CD8-positive, alpha-beta memory T cell (primary cell): Measurements from ENCODE around the gene TMEM41A. TPM values are rescaled to one million over a fixed set of nuclear protein-coding genes. Genes with fewer than 3 reads are reported as not detected.
A peak's percentile ranks its signal among the peaks of the same experiment; 100 is the strongest.

ENCODE experiments used
- CTCF ChIA-PET: fragments of 350-600 bp; sonication (Branson Sonifier 250); formaldehyde crosslinking; loops from one replicate; lab custom pipeline; 2021; ENCODE audit warnings: antibody characterized with exemption; lab: Charles Lee
- POLR2A ChIA-PET: fragments of 350-600 bp; sonication (Branson Sonifier 250); formaldehyde crosslinking; loops from one replicate; lab custom pipeline; 2021; ENCODE audit warnings: antibody characterized with exemption; lab: Charles Lee
- DNase-seq, 5 donors: peaks; one replicate each; pipeline versions ENCODE4 v3.0.0 to v3.0.0-alpha.2; 2020 to 2022; ENCODE audit warnings: mixed read lengths in 1 of 5
- H3K27ac ChIP-seq: one replicate; pipeline ENCODE4 v1.7.0; 2013; ENCODE audit warnings: low read depth, mild to moderate bottlenecking, low read length, moderate library complexity
- H3K27me3 ChIP-seq: 2 replicates; pipeline ENCODE4 v1.7.0; 2013; ENCODE audit warnings: low read length, mild to moderate bottlenecking; ENCODE audit not compliant: insufficient read depth, poor library complexity, severe bottlenecking
- H3K36me3 ChIP-seq: 2 replicates; pipeline ENCODE4 v1.7.0; 2013; ENCODE audit warnings: mild to moderate bottlenecking, low read length, moderate library complexity; ENCODE audit not compliant: insufficient read depth
- H3K4me1 ChIP-seq: 2 replicates; pipeline ENCODE4 v1.7.0; 2013; ENCODE audit warnings: mild to moderate bottlenecking, low read length, moderate library complexity; ENCODE audit not compliant: insufficient read depth
- H3K4me3 ChIP-seq: 2 replicates; pipeline ENCODE4 v1.7.0; 2013; ENCODE audit warnings: mild to moderate bottlenecking, low read length
- H3K9me3 ChIP-seq: 2 replicates; pipeline ENCODE4 v1.7.0; 2013; ENCODE audit warnings: mild to moderate bottlenecking, low read length
- H3K27ac Mint-ChIP-seq, 8 donors: one replicate each; pipeline ENCODE4 v1.8.0; 2020 to 2021; ENCODE audit warnings: mixed read lengths in 8 of 8, mild to moderate bottlenecking in 6 of 8, inconsistent platforms in 3 of 8, moderate library complexity in 3 of 8
- H3K27me3 Mint-ChIP-seq, 2 donors: one replicate each; pipeline ENCODE4 v1.8.0; 2020 to 2021; ENCODE audit warnings: mixed read lengths in 2 of 2, mild to moderate bottlenecking in 1 of 2, moderate library complexity in 1 of 2
- H3K36me3 Mint-ChIP-seq, 3 donors: one replicate each; pipeline ENCODE4 v1.8.0; 2020 to 2021; ENCODE audit warnings: mixed read lengths in 3 of 3, inconsistent platforms in 1 of 3, mild to moderate bottlenecking in 1 of 3
- H3K4me1 Mint-ChIP-seq, 3 donors: one replicate each; pipeline ENCODE4 v1.8.0; 2020 to 2021; ENCODE audit warnings: mixed read lengths in 3 of 3, inconsistent platforms in 1 of 3, mild to moderate bottlenecking in 1 of 3
- H3K4me3 Mint-ChIP-seq, 7 donors: one replicate each; pipeline ENCODE4 v1.8.0; 2020 to 2021; ENCODE audit warnings: mixed read lengths in 7 of 7, mild to moderate bottlenecking in 6 of 7, moderate library complexity in 4 of 7, inconsistent platforms in 2 of 7
- H3K9me3 Mint-ChIP-seq, 5 donors: one replicate each; pipeline ENCODE4 v1.8.0; 2020 to 2022; ENCODE audit warnings: mixed read lengths in 5 of 5, mild to moderate bottlenecking in 3 of 5, moderate library complexity in 2 of 5, inconsistent platforms in 1 of 5
- polyA plus RNA-seq: library from polyadenylated mRNA; unstranded; fragments of 300-500 nt; fragmentation: Illumina TruSeq; gene quantifications from one replicate; pipeline ENCODE4 v1.2.3, GENCODE V29; 2021
- total RNA-seq, 2 experiments: library from RNA; stranded (reverse); gene quantifications; one replicate each; pipeline ENCODE4 v1.2.3, GENCODE V29; 2021

Gene TMEM41A
- total and polyA plus RNA-seq, 3 experiments from 2014 or later: 19.4 to 27.4 (median 19.7) TPM

- H3K36me3 ChIP-seq: no peaks in the 10 kb centered on the region
- DNase-seq: no peak
- Mint-ChIP-seq H3K36me3 (no peaks in the 10 kb centered on the region), H3K4me1 (no peaks in the 10 kb centered on the region), H3K9me3 (no peaks in the 10 kb centered on the region), H3K27me3 (peaks cover 11 to 13% of the 10 kb centered on the region in 2 donors), H3K4me3 (no peak overlapping the region), H3K27ac (peak overlapping the region in 1 of 8 donors; percentile 94)
- POLR2A ChIA-PET: no interaction called here
- H3K9me3 ChIP-seq: no peaks in the 10 kb centered on the region
- H3K27ac ChIP-seq: no peak overlapping the region
- H3K27me3 ChIP-seq: no peaks in the 10 kb centered on the region
- CTCF ChIA-PET: no interaction called here
- H3K4me1 ChIP-seq: no peaks in the 10 kb centered on the region
- H3K4me3 ChIP-seq: no peak overlapping the region
Measured at GRCh38 chr3:185507883-185508282, 9.0 kb upstream of the TMEM41A start.

- Mint-ChIP-seq H3K9me3 (no peaks in the 10 kb centered on the region), H3K36me3 (peaks cover 0 to 2% (median 0%) of the 10 kb centered on the region in 3 donors), H3K4me1 (peaks cover 0 to 2% (median 0%) of the 10 kb centered on the region in 3 donors), H3K27ac (no peak overlapping the region), H3K4me3 (no peak overlapping the region), H3K27me3 (peaks cover 10 to 12% of the 10 kb centered on the region in 2 donors)
- H3K27me3 ChIP-seq: no peaks in the 10 kb centered on the region
- no peak overlapping the region for H3K27ac ChIP-seq
- ChIA-PET CTCF (no interaction called here), POLR2A (no interaction called here)
- H3K4me1 ChIP-seq: no peaks in the 10 kb centered on the region
- DNase-seq: no peak
- H3K4me3 ChIP-seq: no peak overlapping the region
- no peaks in the 10 kb centered on the region for H3K36me3 ChIP-seq
- H3K9me3 ChIP-seq: no peaks in the 10 kb centered on the region
Measured at GRCh38 chr3:185504636-185505035, 5.8 kb upstream of the TMEM41A start.

- POLR2A ChIA-PET: no interaction called here
- Histone ChIP-seq H3K4me1 (peaks cover 3% of the 10 kb centered on the region), H3K4me3 (no peak overlapping the region), H3K27ac (no peak overlapping the region), H3K9me3 (no peaks in the 10 kb centered on the region), H3K36me3 (no peaks in the 10 kb centered on the region), H3K27me3 (no peaks in the 10 kb centered on the region)
- H3K36me3 Mint-ChIP-seq: peaks cover 0 to 3% (median 2%) of the 10 kb centered on the region in 3 donors
- DNase-seq: no peak
- H3K27me3 Mint-ChIP-seq: peaks cover 5 to 10% of the 10 kb centered on the region in 2 donors
- H3K4me1 Mint-ChIP-seq: peaks cover 3 to 8% (median 4%) of the 10 kb centered on the region in 3 donors
- H3K4me3 Mint-ChIP-seq: no peak overlapping the region
- no peaks in the 10 kb centered on the region for H3K9me3 Mint-ChIP-seq
- CTCF ChIA-PET: no interaction called here
- H3K27ac Mint-ChIP-seq: no peak overlapping the region
Measured at GRCh38 chr3:185503521-185503920, 4.7 kb upstream of the TMEM41A start.

- no peak overlapping the region for H3K4me3 ChIP-seq
- no peaks in the 10 kb centered on the region for H3K36me3 ChIP-seq
- DNase-seq: no peak
- ChIA-PET POLR2A (no interaction called here), CTCF (no interaction called here)
- H3K27ac Mint-ChIP-seq: no peak overlapping the region
- no peaks in the 10 kb centered on the region for H3K27me3 ChIP-seq
- H3K9me3 Mint-ChIP-seq: no peaks in the 10 kb centered on the region
- H3K27ac ChIP-seq: no peak overlapping the region
- H3K27me3 Mint-ChIP-seq: peaks cover 5 to 9% of the 10 kb centered on the region in 2 donors
- H3K4me1 ChIP-seq: peaks cover 3% of the 10 kb centered on the region
- H3K4me1 Mint-ChIP-seq: peaks cover 6 to 13% (median 8%) of the 10 kb centered on the region in 3 donors
- no peaks in the 10 kb centered on the region for H3K9me3 ChIP-seq
- peaks cover 0 to 6% (median 2%) of the 10 kb centered on the region in 3 donors for H3K36me3 Mint-ChIP-seq
- H3K4me3 Mint-ChIP-seq: no peak overlapping the region
Measured at GRCh38 chr3:185502987-185503386, 4.2 kb upstream of the TMEM41A start.

GRCh38 chr3:185490241-185490640, 8.6 kb downstream of the TMEM41A start:
- Histone ChIP-seq H3K4me3 (no peak overlapping the region), H3K4me1 (no peaks in the 10 kb centered on the region), H3K27me3 (no peaks in the 10 kb centered on the region), H3K36me3 (peaks cover 31% of the 10 kb centered on the region), H3K27ac (no peak overlapping the region), H3K9me3 (no peaks in the 10 kb centered on the region)
- DNase-seq: no peak
- no peaks in the 10 kb centered on the region for H3K27me3 Mint-ChIP-seq
- CTCF ChIA-PET: no interaction called here
- H3K4me3 Mint-ChIP-seq: peak overlapping the region in 1 of 7 donors; percentile 48
- POLR2A ChIA-PET: no interaction called here
- no peaks in the 10 kb centered on the region for H3K9me3 Mint-ChIP-seq
- no peak overlapping the region for H3K27ac Mint-ChIP-seq
- H3K4me1 Mint-ChIP-seq: peaks cover 0 to 11% (median 4%) of the 10 kb centered on the region in 3 donors
- peaks cover 9 to 90% (median 29%) of the 10 kb centered on the region in 3 donors for H3K36me3 Mint-ChIP-seq

GRCh38 chr3:185489462-185489861, 9.4 kb downstream of the TMEM41A start:
- Mint-ChIP-seq H3K27ac (no peak overlapping the region), H3K36me3 (peaks cover 9 to 89% (median 24%) of the 10 kb centered on the region in 3 donors)
- H3K9me3 ChIP-seq: no peaks in the 10 kb centered on the region

GRCh38 chr3:185488465-185488864, 10.4 kb downstream of the TMEM41A start:
- peaks cover 0 to 9% (median under 1%) of the 10 kb centered on the region in 3 donors for H3K4me1 Mint-ChIP-seq
- no peak overlapping the region for H3K4me3 Mint-ChIP-seq
- ChIA-PET POLR2A (no interaction called here), CTCF (no interaction called here)
- H3K27me3 ChIP-seq: no peaks in the 10 kb centered on the region
- peaks cover 27% of the 10 kb centered on the region for H3K36me3 ChIP-seq
- no peaks in the 10 kb centered on the region for H3K9me3 ChIP-seq
- H3K27me3 Mint-ChIP-seq: no peaks in the 10 kb centered on the region
- H3K4me1 ChIP-seq: peaks cover under 1% of the 10 kb centered on the region
- no peak for DNase-seq
- peaks cover 9 to 79% (median 21%) of the 10 kb centered on the region in 3 donors for H3K36me3 Mint-ChIP-seq
- no peak overlapping the region for H3K27ac ChIP-seq
- no peaks in the 10 kb centered on the region for H3K9me3 Mint-ChIP-seq
- peak overlapping the region in 1 of 8 donors; percentile 32 for H3K27ac Mint-ChIP-seq
- no peak overlapping the region for H3K4me3 ChIP-seq

More at GRCh38 chr3:185489462-185489861, 9.4 kb downstream of the TMEM41A start:
- Histone ChIP-seq H3K27me3 (no peaks in the 10 kb centered on the region), H3K36me3 (peaks cover 27% of the 10 kb centered on the region), H3K4me3 (no peak overlapping the region), H3K27ac (no peak overlapping the region), H3K4me1 (no peaks in the 10 kb centered on the region)
- CTCF ChIA-PET: no interaction called here
- Mint-ChIP-seq H3K4me1 (peaks cover 0 to 11% (median 4%) of the 10 kb centered on the region in 3 donors), H3K4me3 (no peak overlapping the region), H3K9me3 (no peaks in the 10 kb centered on the region), H3K27me3 (no peaks in the 10 kb centered on the region)
- DNase-seq: no peak
- POLR2A ChIA-PET: no interaction called here

GRCh38 chr3:185486394-185486793, 12.4 kb downstream of the TMEM41A start:
- POLR2A ChIA-PET: no interaction called here
- DNase-seq: no peak
- no peaks in the 10 kb centered on the region for H3K9me3 ChIP-seq
- H3K27ac ChIP-seq: no peak overlapping the region
- H3K4me1 Mint-ChIP-seq: peaks cover 10 to 18% (median 14%) of the 10 kb centered on the region in 3 donors
- no peak overlapping the region for H3K27ac Mint-ChIP-seq
- peaks cover 20% of the 10 kb centered on the region for H3K36me3 ChIP-seq
- CTCF ChIA-PET: no interaction called here
- no peak overlapping the region for H3K4me3 ChIP-seq
- peaks cover 13 to 76% (median 27%) of the 10 kb centered on the region in 3 donors for H3K36me3 Mint-ChIP-seq
- H3K27me3 ChIP-seq: no peaks in the 10 kb centered on the region
- H3K27me3 Mint-ChIP-seq: no peaks in the 10 kb centered on the region
- H3K9me3 Mint-ChIP-seq: no peaks in the 10 kb centered on the region
- no peak overlapping the region for H3K4me3 Mint-ChIP-seq
- peaks cover 10% of the 10 kb centered on the region for H3K4me1 ChIP-seq
